Activated CD8-positive, alpha-beta memory T cell treated with anti-CD3 and anti-CD28 coated beads, Interleukin-2, amount 50 U/mL, for 4 hours (primary cell): ENCODE data around the gene TFCP2L1.

Source experiments
- DNase-seq: peaks from one replicate; pipeline ENCODE4 v3.0.0-alpha.2; 2020

The TFCP2L1 gene

DNA sequence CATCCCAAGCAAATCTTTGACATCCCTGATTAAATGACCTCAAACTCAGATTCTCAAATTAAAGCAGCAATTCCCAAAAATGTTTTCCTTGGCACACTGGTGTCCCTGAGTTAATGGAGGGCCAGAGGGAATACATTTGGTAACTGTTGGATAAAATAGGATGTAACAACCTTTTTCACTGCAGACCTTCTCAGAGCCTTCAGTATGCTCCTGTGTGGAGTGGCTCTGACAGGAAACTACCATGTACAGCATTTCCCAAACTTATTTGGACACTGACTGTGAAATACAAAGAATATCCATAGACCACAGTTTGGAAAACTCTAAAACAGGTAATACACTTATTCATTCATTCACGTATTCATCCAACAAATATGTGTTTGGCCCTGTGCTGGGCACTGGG, 91.8 kb downstream of the TFCP2L1 start:
- no peak for DNase-seq

DNA sequence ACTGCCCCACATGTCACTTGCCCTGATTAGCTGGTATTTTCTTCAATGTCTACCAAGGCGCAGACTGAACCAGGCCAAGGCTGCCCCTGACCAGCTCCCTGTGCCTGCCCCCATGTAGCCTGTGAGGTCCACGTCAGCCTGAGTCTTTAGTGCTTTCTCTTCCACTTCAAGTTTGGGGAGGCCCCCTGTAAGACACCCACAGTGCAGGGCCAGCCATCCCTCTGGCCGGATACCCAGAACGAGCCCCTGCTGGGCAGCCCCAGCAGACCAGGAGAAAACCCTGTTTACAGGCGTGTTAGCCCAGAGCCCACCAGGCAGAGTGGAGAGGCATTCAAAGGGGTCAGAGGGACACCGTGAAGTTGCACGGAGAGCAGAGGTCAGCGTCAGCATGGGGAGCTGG, 92.4 kb downstream of the TFCP2L1 start:
- no peak for DNase-seq

DNA sequence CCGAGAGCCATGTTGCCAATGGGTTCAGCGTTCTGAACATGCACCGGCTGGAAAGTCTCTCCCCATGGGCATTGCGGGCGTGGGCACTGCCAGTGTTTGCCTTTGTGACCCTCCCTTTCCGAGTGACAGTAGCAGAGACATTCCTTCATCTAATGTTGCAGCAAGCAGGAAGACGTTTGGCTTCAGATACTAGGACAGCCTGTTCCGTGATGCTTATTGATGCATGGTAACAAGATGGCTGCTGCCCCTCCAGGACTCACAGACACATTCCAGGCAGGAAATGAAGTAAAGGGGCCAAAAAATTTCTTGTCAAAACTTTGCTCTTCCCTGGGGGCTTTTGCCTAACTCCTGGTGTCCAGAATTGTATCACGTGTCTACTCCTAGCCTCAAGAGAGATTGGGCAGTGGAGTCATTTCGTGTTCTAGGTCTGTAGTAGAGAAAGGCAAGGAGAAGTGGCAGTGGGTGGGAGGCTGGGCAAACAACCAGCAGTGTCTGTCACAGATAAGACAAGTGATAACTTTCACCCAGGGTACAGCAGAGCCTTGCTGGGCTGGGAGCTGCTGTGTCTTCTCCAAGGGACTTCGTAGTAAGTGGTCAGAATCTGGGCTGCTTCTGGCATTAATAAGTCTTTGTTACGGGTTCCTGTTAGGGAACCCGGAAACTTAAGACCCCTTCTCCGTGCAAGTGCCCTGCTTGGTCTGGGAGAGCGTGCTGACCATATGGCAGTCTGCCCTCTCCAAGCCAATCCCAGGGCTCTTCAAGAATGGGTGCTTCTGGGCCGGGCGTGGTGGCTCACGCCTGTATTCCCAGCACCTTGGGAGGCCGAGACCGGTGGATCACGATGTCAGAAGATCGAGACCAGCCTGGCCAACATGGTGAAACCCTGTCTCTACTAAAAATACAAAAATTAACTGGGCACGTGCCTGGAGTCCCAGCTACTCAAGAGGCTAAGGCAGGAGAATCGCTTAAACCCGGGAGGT, 93.5 kb downstream of the TFCP2L1 start:
- DNase-seq = no peak

DNA sequence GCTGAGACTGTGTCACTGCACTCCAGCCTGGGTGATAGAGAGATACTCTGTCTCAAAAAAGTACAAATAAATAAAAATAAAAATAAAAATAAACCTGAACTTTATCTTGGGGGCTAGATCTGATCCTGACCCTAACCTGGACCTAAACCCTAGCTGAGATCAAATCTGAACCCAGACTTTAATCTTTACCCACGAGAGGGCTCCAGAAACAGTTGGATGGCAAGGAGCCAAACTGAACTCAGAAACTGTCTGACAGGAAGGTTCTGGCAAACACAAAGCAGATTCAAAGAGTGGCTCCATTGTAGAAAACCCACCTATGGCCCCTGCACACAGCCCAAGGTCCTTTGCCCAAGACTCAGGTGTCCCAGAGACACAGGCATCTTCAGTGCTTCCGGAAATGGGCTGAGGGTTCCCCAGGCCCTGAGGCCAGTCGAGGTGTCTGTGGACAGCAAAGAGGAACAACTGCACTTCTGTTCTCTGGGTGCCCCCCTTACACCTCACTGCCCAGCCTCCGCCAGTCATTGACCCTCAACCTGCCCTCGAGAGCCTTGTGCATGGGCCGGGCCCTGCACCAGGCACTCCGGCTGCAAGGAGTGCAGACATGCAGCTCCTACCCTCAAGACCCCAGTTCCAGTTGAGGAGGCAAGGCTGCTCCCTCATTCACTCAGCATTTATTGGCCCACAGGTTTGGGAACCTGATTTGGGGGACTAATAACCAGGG, 95.2 kb downstream of the TFCP2L1 start:
- DNase-seq = no peak

DNA sequence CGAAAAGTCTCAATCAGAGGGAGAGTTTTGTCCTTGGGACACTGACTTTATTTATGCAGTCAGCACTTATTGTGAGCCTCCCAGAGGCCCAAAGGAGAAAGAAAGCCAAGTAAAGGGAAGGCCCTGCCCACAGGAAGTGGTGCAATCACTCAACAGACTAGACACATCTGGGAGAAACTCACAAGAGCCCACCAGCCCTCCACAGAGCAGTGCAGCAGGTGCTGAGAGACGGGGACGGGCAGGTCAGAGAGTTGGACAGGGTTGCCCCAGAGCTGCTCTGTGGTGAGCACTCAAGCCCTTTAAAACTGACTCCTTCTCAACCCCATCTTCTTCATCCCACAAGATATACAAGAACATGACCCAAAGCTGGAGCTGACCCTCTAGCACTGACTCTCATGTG, 96.0 kb downstream of the TFCP2L1 start:
- DNase-seq = no peak

DNA sequence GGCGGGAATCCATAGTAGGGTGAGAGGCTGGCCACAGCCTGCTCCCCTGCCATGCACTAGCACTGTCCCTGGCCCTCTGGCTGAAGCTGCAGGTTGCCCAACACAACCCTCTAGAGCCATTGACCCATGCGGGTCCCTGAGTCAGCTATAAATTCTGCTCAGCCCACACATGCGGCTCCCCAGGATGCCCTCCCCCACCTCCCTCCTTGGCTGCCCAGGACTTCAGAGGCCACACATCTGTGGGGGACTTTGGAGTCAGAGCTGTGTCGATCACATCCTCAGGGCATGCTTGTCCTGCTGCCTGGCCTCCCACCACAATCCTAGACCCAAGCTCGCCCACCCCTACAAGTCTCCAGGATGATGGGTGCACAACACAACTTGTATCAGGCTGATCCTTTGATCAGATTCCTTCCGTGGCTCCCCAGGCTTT, 97.0 kb downstream of the TFCP2L1 start:
- no peak for DNase-seq

DNA sequence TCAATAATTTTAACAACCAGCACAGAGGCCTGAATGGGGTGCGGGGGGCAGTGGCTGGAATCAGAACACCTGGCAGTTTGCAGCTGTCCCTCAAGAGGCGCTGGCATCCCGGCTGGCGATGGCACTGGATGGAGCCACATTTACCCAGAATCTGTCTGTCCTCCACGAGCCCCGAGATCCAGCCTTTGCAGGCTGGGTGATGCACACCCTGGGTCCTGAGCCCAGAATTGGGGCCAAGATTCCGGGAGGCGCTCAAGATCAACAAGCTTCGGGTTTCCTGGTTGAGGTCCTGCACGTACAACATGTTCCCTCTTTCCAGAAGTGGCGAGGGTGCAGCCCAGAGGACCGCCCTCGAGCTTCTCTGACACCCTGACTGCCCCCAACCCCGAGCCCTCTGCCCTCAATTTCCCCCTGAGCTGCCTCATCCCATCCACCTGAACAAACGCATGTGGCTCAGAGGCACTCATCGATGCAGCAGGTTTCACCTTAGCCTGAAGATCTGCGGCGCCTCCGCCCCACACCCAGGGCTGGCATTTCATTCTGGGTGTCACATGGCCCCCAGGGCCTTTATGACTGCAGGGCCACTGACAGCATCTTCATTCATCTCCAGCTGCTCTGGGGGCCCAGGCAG, 97.5 kb downstream of the TFCP2L1 start:
- no peak for DNase-seq

DNA sequence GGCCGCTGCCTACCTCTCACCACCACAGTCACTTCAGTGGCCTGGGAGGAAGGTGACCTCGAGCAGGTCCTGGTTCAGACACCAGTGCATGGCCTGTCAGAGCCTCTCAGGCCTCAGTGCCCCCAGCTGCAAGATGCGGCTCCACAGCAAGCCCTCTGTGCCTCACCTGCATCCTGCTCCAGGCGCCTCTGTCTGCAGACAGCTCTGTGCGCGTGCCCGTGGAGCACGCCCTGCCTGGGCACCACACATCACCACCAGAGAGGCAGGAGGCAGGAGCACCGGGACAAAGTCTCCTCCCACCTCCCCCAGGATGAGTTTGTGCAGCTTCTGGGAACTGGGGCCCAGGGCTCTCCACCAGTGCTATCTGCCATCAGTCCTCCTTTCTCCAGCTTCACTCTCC, 98.7 kb downstream of the TFCP2L1 start:
- DNase-seq = no peak

DNA sequence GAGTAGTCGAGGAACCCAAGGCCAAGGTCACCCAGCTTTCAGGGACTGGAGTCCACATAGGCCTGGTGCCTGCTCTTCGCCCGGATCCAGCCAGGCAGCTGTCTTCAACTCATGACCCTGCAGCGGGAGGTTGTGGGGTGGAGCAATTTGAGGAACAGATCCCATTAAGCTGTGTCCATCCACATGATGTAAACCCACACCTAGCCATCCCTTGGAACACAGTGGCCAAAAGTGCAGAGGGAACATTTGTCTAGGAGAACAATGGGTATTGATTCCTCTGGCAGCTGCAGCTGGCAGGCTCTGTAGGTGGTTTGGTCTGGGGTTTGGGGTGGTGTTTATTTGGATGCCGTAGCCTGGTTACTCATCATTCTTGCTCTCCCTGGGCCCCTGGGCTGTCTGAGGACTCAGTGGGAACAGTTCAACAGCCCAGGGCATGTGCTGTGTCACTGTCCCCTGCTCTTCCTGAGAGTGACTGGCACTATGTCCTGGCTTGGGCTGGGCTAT, 99.4 kb downstream of the TFCP2L1 start:
- DNase-seq = no peak

DNA sequence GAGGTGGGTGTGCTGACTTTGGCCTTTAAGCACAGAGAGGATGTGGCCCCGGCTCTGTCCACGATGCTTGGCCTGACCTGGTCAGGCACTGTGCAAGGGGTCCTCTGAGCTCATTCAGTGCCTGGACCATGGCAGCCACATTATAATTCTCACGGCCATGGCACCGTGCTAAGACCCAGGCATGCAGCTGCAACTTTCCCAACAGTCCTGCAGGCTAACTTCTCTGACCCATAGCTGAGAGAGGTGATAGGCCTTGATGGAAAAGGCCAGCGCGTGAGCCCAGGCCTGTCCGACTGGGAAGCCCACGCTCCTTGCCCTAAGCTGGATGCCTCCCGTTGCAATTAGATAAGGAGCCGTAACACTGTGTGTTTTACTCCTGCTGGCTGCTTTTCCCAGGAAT, 99.9 kb downstream of the TFCP2L1 start:
- DNase-seq = no peak

DNA sequence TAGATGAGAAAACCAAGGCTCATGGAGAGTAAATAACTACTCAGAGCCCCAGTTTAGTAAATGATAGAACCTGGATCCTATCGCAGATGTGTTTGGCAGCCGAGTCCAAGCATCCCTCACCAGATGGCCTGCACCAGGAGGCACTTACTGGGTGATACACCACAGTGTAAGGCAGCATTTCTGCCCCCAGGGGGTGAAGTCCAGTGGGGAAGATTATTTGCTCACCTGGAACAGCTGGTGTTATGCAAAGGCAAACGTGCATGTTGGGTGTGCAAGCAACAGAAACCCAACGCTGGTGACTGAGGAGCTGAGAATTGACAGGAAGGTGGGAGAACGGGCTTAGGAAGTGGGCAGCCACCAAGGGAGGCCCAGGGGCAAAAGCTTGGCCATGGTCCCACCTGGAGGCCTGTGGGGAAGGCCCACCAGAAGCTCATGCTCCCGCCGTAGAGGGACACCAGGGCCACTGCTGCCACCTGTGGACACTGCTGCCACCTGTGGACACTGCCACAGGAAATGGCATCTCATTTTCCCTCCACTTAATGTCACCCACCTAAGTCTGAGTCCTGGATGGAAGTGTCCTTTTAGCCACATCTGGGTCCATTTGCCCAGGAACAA, 100.6 kb downstream of the TFCP2L1 start:
- no peak for DNase-seq

DNA sequence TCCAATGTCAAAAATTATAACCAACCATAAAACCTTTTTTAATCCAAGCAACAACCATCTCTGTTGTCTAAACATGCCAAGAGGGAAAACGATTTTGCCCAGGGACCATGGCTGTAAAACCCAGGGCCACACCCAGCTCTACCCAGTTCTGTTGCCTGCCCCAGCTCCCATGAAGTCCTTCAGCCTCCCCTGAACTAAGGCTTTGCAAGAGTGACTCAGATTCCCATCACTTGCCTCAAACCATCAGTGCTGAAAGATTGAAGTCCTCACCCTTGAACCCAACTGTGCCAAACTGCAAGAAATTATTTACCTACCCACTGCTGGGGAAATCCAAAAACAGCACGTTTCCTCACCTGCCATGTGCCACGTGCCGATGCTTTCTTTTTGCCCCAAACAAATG, 102.5 kb downstream of the TFCP2L1 start:
- DNase-seq = no peak

DNA sequence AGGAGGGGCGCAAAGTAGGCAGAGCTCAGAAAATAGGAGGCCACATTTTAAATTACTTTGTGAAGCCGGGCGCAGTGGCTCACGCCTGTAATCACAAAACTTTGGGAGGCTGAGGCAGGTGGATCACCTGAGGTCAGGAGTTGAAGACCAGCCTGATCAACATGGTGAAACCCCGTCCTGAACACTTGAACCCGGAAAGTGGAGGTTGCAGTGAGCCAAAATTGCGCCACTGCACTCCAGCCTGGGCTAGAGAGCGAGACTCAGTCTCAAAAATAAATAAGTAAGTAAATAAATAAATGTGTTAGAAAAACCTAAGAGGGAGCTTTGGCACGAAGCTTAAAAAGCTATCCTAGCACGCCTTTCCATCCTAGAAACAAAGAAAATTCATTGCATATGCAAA, 105.5 kb downstream of the TFCP2L1 start:
- DNase-seq = no peak

DNA sequence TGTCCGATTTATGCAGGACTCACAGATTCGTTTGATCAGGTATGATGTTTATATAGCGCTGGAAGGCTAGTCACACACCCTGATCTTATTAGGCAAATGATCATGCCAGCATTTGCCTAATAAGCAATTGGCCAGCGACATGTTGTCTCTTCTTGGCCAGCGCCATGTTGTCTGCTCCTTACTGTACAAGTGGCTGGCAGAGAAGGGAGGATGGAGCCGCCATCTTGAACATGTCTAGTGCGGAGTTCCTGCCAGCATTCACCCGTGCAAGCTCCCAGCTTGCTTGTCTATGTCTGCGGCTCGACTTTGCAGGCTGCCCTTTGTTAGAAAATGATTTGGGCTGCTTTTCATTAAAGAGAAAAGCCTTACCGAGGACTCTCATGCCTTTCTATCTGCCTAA, 106.3 kb downstream of the TFCP2L1 start:
- DNase-seq = no peak

DNA sequence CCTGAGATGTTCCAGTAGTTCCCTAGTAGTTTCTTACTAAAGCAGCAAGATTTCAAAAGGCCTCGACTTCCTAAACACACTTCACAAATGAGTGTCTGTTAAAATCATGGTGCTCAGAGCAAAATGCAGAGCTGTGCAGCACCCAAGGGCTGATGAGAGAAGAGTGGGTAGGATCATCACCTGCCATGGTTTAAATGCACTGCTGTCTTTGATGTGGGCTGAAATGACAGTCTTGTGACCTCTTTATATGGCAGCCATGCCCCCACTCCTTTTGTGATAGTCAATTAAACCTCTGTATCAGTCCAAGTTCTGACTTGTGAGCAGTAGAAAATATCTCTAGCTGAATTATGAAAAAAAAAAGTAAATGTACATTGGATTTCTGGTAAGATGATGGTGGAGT, 107.1 kb downstream of the TFCP2L1 start:
- no peak for DNase-seq

DNA sequence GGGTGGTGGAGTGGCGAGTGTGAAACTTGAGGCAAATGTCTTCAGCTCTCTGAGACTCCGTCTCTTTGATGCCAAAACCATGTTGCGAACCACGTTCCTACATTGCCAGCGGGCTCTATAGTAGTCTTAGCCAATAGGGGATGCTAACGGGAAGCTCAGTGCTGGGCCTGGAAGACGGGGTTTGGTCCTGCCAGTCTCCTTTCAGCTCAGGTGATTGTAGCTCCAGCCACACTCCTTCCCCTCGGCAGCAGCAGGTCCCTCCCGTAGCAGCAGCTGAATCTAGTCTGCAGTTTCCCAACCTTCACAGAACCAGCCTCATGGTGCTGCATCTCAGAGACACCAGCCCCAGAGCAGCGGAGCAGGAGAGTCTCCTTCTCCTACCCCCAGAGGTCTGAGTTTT, 109.7 kb downstream of the TFCP2L1 start:
- DNase-seq = no peak

DNA sequence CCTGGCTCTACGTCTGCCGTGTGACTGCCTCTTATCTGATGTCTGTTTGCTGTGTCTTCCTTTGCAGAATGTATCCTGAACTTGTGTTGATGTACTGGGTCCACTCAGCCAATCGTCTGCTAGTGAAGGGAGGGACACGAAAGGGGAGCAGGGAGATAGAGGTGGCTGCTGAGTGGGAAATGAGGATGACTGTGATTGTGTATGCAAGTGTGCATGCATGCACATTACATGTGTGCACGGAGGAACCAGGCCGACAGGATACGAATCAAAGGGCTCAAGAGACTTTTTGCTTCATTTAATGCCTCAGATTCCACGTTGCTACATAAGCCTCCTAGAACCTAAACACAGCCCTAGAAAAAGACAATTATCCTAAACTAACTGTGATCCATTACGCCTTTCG, 111.2 kb downstream of the TFCP2L1 start:
- DNase-seq = no peak

DNA sequence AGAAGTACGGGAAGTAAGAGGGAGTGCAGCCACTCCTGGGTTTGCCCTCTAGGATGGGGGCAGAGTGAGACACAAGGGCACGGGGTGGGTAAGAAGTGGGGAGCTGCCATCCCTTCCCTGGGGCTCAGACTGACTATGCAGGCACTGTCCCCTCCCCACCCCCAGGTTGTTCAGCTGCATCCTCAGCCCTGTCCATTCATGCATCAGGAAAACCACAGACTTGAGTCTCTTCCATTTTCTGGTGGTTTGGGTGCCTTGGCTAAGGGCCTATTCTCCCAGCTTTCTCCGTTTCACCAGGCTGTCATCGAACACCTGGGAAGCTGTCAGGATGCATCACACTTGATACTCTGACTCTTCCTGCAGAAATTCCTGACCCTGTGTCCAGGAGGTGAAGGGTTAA, 111.9 kb downstream of the TFCP2L1 start:
- DNase-seq = no peak

DNA sequence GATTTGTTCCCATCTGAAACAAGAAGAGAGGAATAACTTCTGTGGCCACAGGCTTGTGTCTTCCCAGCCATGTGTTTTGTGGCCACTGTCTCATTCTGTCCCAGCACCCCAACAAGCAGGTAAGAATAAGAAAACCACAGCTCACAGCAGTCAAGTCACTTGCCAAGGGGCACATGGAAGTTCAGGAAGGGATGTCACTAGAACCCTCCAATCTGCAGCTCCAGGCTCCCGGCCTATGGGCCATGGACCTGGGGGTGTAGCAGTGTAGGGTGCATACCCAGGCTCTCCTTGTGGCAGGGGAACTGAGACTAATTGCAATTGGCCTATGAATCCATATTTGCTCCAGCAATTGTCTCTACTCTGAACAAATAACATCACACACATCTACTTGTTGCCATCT, 112.5 kb downstream of the TFCP2L1 start:
- DNase-seq = no peak

DNA sequence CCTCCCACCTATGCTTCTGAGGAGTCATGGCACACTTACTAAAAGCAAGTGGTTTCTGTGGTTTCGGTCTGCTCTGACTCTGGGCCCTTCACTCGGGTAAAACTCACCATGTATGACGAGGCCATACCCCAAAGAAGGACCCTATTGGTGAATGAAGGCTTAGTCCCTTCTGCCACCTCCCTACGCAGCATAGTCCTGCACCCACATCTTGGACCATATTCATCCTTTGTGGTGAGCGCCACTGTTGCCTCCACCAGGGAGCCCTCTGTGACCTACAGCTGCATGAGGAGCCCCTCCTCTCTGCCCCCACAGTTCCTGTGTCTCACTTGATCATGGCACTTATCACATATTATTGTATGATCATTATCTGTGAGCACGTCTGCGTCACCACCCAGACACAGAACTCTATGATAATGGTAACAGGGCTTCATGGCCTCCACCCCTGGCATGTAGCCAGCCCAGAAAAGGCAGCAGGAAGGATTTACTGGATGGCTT, 113.3 kb downstream of the TFCP2L1 start:
- DNase-seq = no peak

DNA sequence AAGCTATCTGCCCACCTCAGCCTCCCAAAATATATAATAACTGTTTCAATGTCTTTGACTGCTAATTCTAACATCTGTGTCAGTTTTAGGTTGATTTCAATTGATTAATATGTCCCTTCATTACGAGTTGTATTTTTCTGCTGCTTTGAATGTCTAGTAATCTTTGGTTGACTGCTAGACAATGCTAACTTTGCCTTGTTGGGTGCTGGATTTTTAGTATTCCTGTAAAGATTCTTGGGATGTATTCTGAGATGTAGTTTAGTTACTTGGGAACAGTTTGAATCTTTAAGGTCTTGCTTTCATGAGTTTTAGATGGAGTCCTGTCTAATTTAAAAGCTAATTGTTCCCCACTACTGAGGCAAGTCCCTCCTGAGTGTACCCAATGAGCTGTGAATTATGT, 114.4 kb downstream of the TFCP2L1 start:
- no peak for DNase-seq

DNA sequence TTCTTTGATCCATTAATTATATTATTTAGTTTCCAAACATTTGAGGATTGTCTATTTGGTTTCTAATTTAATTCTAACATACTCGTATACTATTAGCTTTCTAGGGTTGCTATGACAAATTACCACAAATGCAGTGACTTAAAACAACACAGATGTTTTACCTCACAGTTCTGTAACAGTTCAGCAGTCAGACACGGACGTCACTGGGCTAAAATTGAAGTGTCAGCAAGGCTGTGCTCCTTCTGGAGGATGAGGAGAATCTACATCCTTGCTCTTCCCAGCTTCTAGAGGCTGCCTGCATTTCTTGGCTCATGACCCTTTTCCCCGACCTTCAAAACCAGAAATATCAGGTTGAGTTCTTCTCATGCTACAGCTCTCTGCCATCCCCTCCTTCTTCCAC, 117.6 kb downstream of the TFCP2L1 start:
- no peak for DNase-seq
